ENCODE measurements around the gene PRELID3B. TPM values are rescaled to one million over a fixed set of nuclear protein-coding genes. Genes with fewer than 3 reads are reported as not detected.

PRELID3B gene
- total and polyA plus RNA-seq, 2 of the 13 experiments (the other 11 are each of a cell fraction or from before 2014, with no cell fraction given), result 23.3 to 42.6 TPM

- TF ChIP-seq ZNF556 (CRISPR knock-in tag; IDR thresholded peaks at IDR 0.05; ENCODE audit: borderline replicate concordance) (0 out of 2 replicates have a peak, but pooled peaks have one; percentile 13), FOXK1 (CRISPR knock-in tag; IDR thresholded peaks at IDR 0.05; ENCODE audit: borderline replicate concordance, low read depth) (0 out of 2 replicates have a peak, but pooled peaks have one; percentile 18), SRSF1 (optimal IDR thresholded peaks at IDR 0.05; ENCODE audit: low read depth, low read length) (no peak), ZFP41 (CRISPR knock-in tag; IDR thresholded peaks at IDR 0.05; ENCODE audit: borderline replicate concordance) (no peak), GABPA (IDR thresholded peaks at IDR 0.05; ENCODE audit: low read depth, low read length) (no peak), GABPA (CRISPR knock-in tag; IDR thresholded peaks at IDR 0.05; ENCODE audit: low read depth) (no peak), MATR3 (CRISPR knock-in tag; IDR thresholded peaks at IDR 0.05) (no peak), NRL (CRISPR knock-in tag; IDR thresholded peaks at IDR 0.05; ENCODE audit: borderline replicate concordance) (no peak), DNMT3B (CRISPR knock-in tag; conservative IDR thresholded peaks at IDR 0.05) (no peak), SSRP1 (CRISPR knock-in tag; IDR thresholded peaks at IDR 0.05) (no peak), HCFC1 (IDR thresholded peaks at IDR 0.05; ENCODE audit: low read depth, low read length) (no peak; the same call in 1 of the 2 replicates), ZNF841 (CRISPR knock-in tag; IDR thresholded peaks at IDR 0.05; ENCODE audit: borderline replicate concordance) (no peak), RXRB (CRISPR knock-in tag; IDR thresholded peaks at IDR 0.05; ENCODE audit: borderline replicate concordance) (peak; percentile 38; the same call in 1 of the 2 replicates), TBL1XR1 (IDR thresholded peaks at IDR 0.05; ENCODE audit: borderline replicate concordance, low read length, partially characterized antibody) (no peak)
- TF ChIP-seq, protein P1, sequence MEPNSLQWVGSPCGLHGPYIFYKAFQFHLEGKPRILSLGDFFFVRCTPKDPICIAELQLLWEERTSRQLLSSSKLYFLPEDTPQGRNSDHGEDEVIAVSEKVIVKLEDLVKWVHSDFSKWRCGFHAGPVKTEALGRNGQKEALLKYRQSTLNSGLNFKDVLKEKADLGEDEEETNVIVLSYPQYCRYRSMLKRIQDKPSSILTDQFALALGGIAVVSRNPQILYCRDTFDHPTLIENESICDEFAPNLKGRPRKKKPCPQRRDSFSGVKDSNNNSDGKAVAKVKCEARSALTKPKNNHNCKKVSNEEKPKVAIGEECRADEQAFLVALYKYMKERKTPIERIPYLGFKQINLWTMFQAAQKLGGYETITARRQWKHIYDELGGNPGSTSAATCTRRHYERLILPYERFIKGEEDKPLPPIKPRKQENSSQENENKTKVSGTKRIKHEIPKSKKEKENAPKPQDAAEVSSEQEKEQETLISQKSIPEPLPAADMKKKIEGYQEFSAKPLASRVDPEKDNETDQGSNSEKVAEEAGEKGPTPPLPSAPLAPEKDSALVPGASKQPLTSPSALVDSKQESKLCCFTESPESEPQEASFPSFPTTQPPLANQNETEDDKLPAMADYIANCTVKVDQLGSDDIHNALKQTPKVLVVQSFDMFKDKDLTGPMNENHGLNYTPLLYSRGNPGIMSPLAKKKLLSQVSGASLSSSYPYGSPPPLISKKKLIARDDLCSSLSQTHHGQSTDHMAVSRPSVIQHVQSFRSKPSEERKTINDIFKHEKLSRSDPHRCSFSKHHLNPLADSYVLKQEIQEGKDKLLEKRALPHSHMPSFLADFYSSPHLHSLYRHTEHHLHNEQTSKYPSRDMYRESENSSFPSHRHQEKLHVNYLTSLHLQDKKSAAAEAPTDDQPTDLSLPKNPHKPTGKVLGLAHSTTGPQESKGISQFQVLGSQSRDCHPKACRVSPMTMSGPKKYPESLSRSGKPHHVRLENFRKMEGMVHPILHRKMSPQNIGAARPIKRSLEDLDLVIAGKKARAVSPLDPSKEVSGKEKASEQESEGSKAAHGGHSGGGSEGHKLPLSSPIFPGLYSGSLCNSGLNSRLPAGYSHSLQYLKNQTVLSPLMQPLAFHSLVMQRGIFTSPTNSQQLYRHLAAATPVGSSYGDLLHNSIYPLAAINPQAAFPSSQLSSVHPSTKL (CRISPR knock-in tag; IDR thresholded peaks at IDR 0.05), result peak; percentile 75; the same call in 1 of the 2 replicates
- TF ChIP-seq, protein P2, sequence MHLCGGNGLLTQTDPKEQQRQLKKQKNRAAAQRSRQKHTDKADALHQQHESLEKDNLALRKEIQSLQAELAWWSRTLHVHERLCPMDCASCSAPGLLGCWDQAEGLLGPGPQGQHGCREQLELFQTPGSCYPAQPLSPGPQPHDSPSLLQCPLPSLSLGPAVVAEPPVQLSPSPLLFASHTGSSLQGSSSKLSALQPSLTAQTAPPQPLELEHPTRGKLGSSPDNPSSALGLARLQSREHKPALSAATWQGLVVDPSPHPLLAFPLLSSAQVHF (CRISPR knock-in tag; IDR thresholded peaks at IDR 0.05), result no peak
- TF ChIP-seq, protein P3, sequence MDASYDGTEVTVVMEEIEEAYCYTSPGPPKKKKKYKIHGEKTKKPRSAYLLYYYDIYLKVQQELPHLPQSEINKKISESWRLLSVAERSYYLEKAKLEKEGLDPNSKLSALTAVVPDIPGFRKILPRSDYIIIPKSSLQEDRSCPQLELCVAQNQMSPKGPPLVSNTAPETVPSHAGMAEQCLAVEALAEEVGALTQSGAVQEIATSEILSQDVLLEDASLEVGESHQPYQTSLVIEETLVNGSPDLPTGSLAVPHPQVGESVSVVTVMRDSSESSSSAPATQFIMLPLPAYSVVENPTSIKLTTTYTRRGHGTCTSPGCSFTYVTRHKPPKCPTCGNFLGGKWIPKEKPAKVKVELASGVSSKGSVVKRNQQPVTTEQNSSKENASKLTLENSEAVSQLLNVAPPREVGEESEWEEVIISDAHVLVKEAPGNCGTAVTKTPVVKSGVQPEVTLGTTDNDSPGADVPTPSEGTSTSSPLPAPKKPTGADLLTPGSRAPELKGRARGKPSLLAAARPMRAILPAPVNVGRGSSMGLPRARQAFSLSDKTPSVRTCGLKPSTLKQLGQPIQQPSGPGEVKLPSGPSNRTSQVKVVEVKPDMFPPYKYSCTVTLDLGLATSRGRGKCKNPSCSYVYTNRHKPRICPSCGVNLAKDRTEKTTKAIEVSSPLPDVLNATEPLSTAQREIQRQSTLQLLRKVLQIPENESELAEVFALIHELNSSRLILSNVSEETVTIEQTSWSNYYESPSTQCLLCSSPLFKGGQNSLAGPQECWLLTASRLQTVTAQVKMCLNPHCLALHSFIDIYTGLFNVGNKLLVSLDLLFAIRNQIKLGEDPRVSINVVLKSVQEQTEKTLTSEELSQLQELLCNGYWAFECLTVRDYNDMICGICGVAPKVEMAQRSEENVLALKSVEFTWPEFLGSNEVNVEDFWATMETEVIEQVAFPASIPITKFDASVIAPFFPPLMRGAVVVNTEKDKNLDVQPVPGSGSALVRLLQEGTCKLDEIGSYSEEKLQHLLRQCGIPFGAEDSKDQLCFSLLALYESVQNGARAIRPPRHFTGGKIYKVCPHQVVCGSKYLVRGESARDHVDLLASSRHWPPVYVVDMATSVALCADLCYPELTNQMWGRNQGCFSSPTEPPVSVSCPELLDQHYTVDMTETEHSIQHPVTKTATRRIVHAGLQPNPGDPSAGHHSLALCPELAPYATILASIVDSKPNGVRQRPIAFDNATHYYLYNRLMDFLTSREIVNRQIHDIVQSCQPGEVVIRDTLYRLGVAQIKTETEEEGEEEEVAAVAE (CRISPR knock-in tag; IDR thresholded peaks at IDR 0.05; ENCODE audit: borderline replicate concordance), result no peak
- TF ChIP-seq, protein P4, sequence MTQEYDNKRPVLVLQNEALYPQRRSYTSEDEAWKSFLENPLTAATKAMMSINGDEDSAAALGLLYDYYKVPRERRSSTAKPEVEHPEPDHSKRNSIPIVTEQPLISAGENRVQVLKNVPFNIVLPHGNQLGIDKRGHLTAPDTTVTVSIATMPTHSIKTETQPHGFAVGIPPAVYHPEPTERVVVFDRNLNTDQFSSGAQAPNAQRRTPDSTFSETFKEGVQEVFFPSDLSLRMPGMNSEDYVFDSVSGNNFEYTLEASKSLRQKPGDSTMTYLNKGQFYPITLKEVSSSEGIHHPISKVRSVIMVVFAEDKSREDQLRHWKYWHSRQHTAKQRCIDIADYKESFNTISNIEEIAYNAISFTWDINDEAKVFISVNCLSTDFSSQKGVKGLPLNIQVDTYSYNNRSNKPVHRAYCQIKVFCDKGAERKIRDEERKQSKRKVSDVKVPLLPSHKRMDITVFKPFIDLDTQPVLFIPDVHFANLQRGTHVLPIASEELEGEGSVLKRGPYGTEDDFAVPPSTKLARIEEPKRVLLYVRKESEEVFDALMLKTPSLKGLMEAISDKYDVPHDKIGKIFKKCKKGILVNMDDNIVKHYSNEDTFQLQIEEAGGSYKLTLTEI (CRISPR knock-in tag; conservative IDR thresholded peaks at IDR 0.05), result no peak
These were observed 31.4 kb downstream of the PRELID3B start (continued) for GRCh38 chr20:59010995-59011873.

Data from HepG2 (cell line).